ENCODE measurements around the gene RARRES1. TPM values are rescaled to one million over a fixed set of nuclear protein-coding genes. Genes with fewer than 3 reads are reported as not detected.

The RARRES1 gene
- total RNA-seq, 1 donor from 2014 or later: 0.95 TPM

- Mint-ChIP-seq H3K4me1 (ENCODE audit: low read depth) (peaks cover 20% of the 10 kb centered on the region), H3K36me3 (ENCODE audit: low read depth) (peaks cover 2% of the 10 kb centered on the region), H3K4me3 (ENCODE audit: unreplicated experiment) (no peak overlapping the region), H3K27me3 (ENCODE audit: low read depth) (no peaks in the 10 kb centered on the region), H3K27ac (ENCODE audit: unreplicated experiment) (no peak overlapping the region), H3K9me3 (ENCODE audit: low read depth) (no peaks in the 10 kb centered on the region)
- no peak for TF ChIP-seq CTCF (IDR thresholded peaks at IDR 0.05)
- DNase-seq (ENCODE audit: low spot score): no peak
These were observed 40.9 kb upstream of the RARRES1 start for GRCh38 chr3:158773166-158773565.

DNA sequence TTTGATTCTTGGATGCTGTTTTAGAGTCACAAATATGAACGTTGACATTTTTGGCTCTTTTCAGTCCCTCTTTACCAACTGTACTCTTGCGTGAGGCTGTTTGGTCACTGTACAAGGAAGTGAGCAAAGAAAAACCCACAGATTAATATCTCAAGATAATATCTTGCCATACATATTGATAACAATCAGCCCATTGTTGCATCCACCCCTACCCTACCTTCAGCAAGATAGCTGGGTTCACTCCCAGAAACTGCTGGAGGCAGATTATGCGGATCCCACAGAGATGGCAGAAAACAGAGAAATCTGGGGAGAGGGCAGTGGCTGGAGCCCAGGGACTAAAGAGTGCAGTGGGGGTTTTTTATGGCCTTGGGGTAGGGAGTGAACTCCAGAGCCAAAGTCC is 39.7 kb upstream of the RARRES1 start:
- no peak for DNase-seq (ENCODE audit: low spot score)
- Mint-ChIP-seq H3K9me3 (ENCODE audit: low read depth) (no peaks in the 10 kb centered on the region), H3K27me3 (ENCODE audit: low read depth) (no peaks in the 10 kb centered on the region), H3K4me3 (ENCODE audit: unreplicated experiment) (no peak overlapping the region), H3K4me1 (ENCODE audit: low read depth) (peaks cover 23% of the 10 kb centered on the region), H3K27ac (ENCODE audit: unreplicated experiment) (no peak overlapping the region), H3K36me3 (ENCODE audit: low read depth) (peaks cover 2% of the 10 kb centered on the region)
- TF ChIP-seq CTCF (IDR thresholded peaks at IDR 0.05): no peak

DNA sequence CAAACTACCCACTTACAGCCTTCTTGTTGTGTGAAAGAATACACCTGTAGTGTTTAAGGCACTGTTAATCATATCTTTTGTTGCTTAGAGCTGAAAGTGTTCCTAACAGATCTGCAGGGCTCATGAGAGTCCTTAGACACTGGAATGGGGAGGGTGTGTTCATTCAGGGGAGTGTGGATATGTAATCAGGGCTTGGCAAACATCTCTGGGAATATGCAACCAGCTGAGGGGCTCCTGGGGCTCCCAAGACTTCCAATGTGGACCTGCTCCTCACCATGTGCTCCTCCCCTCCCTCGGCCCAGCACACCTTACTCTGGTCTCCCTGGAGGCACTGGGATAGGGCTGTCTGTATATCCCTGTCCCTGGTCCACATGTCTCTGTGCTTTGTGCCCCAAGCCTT is 39.3 kb upstream of the RARRES1 start:
- peaks cover 2% of the 10 kb centered on the region for H3K36me3 Mint-ChIP-seq (ENCODE audit: low read depth)
- H3K27ac Mint-ChIP-seq (ENCODE audit: unreplicated experiment): no peak overlapping the region
- H3K4me3 Mint-ChIP-seq (ENCODE audit: unreplicated experiment): no peak overlapping the region
- no peaks in the 10 kb centered on the region for H3K9me3 Mint-ChIP-seq (ENCODE audit: low read depth)
- no peak for TF ChIP-seq CTCF (IDR thresholded peaks at IDR 0.05)
- DNase-seq (ENCODE audit: low spot score): no peak
- peaks cover 23% of the 10 kb centered on the region for H3K4me1 Mint-ChIP-seq (ENCODE audit: low read depth)
- H3K27me3 Mint-ChIP-seq (ENCODE audit: low read depth): no peaks in the 10 kb centered on the region

DNA sequence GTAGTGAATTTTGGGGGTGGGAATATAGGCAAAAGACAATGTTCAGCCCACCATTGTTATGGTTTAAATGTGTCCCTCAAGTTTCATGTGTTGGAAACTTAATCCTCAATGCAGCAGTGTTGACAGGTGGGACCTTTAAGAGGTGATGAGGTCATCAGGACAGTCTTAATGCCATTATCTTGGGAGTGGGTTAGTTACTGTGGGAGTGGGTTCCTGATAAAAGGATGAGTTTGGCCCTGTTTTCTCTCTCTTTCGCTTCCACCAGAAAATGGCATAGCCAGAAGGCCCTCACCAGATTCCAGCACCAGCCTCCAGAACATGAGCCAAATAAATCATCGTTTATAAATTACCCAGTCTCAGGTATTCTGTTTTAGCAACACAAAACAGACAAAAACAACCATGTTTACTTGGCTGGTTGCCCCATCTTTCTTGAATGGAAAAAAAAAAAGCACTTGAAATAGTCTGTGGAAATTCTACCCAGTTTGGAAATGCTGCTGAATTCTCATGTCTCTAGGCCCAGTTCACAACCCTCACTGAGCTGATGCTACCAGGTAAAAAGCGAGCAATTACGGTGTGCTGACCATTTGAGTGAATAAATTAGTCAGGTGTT is 38.6 kb upstream of the RARRES1 start:
- DNase-seq (ENCODE audit: low spot score): no peak
- peaks cover 2% of the 10 kb centered on the region for H3K36me3 Mint-ChIP-seq (ENCODE audit: low read depth)
- H3K4me1 Mint-ChIP-seq (ENCODE audit: low read depth): peaks cover 23% of the 10 kb centered on the region
- H3K4me3 Mint-ChIP-seq (ENCODE audit: unreplicated experiment): no peak overlapping the region
- H3K27me3 Mint-ChIP-seq (ENCODE audit: low read depth): no peaks in the 10 kb centered on the region
- H3K9me3 Mint-ChIP-seq (ENCODE audit: low read depth): no peaks in the 10 kb centered on the region
- no peak overlapping the region for H3K27ac Mint-ChIP-seq (ENCODE audit: unreplicated experiment)
- no peak for TF ChIP-seq CTCF (IDR thresholded peaks at IDR 0.05)

DNA sequence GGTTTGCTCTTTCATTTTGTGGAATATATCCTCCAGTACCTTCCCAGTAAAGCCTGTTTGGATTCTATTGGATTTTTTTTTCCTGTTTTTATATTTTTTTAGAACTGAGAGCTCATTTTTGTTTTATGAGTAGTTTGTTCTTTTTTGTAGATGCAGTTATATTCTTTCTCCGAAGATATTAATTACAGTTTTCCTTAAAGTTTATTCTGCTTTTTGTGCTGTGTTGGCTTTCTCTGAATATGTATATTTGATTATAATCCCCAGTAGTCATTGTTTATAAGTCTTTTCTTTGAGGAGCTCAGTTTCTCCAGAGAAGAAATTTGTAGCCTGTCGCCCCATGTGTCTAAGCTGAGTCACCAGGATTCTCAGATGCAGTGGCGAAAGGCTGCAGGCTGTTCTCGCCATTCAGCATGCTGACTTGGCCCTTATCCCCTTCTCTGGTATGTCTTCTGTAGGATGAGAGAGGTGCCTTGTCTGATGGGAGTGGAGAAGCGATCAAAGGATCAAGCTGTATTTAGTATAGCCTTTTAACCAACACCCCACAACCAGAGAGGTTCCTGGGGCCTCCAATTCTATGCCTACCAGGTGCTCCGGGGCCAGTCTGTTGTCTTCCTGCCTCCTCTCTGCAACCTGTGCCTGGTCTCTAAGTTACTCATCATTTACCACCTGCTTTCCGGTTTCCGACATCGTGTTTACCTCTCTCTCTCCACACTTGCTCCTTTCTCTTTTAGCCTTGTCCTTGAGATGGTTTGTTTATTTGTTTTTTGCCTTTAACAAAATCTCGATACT is 37.9 kb upstream of the RARRES1 start:
- no peak for DNase-seq (ENCODE audit: low spot score)
- Mint-ChIP-seq H3K27ac (ENCODE audit: unreplicated experiment) (no peak overlapping the region), H3K9me3 (ENCODE audit: low read depth) (no peaks in the 10 kb centered on the region), H3K36me3 (ENCODE audit: low read depth) (peaks cover 3% of the 10 kb centered on the region), H3K4me3 (ENCODE audit: unreplicated experiment) (no peak overlapping the region), H3K27me3 (ENCODE audit: low read depth) (no peaks in the 10 kb centered on the region), H3K4me1 (ENCODE audit: low read depth) (peaks cover 23% of the 10 kb centered on the region)
- TF ChIP-seq CTCF (IDR thresholded peaks at IDR 0.05): no peak

All from chondrocyte (in vitro differentiated cells).